Panc1 (cell line): Measurements from ENCODE around the gene MYO1B.

ENCODE experiments used
- CTCF ChIP-seq: fragments of 450-650 bp; IDR thresholded peaks from 2 replicates; pipeline ENCODE4 v1.5.1; 2017; ENCODE audit warnings: mild to moderate bottlenecking
- POLR2AphosphoS5 ChIP-seq: IDR thresholded peaks from 2 replicates; pipeline ENCODE4 v1.6.1; 2012; ENCODE audit warnings: mild to moderate bottlenecking, low read depth, low read length, moderate library complexity
- REST ChIP-seq, 2 experiments: IDR thresholded peaks; 2 replicates each; pipeline ENCODE4 v1.6.1; 2011 to 2012; ENCODE audit warnings: low read depth in 2 of 2, control low read depth in 1 of 2, low read length in 1 of 2, mild to moderate bottlenecking in 1 of 2, moderate library complexity in 1 of 2; ENCODE audit not compliant: insufficient read depth in 1 of 2
- SIN3A ChIP-seq: IDR thresholded peaks from 2 replicates; pipeline ENCODE4 v1.6.1; 2012; ENCODE audit warnings: low read depth, mild to moderate bottlenecking, low read length, moderate library complexity, borderline replicate concordance; ENCODE audit not compliant: insufficient read depth
- TCF7L2 ChIP-seq: IDR thresholded peaks from 2 replicates; pipeline ENCODE4 v1.6.1; 2011; ENCODE audit warnings: mild to moderate bottlenecking, low read depth, low read length, inconsistent platforms

GRCh38 chr2:191432121-191432520 lies 186.9 kb downstream of the MYO1B start:
- TF ChIP-seq CTCF (no peak), POLR2AphosphoS5 (no peak), REST (IDR thresholded peaks at IDR 0.05; ENCODE audit: insufficient read depth in 1 of 2, low read depth in 2 of 2, low read length in 1 of 2) (no peak), TCF7L2 (no peak), SIN3A (no peak)
